Body of pancreas (tissue), 4 donors: ENCODE measurements around the gene ALG13.
"Not testable (repeated sequence)": the region's sequence is repeated elsewhere in the genome, so short reads cannot be mapped to it uniquely, and the experiment has no call there.

Source experiments
- POLR2A ChIP-seq, 3 donors: fragments of 450-650 bp; IDR thresholded peaks; one replicate each; pipeline ENCODE4 v1.6.1; 2016; ENCODE audit warnings: antibody characterized with exemption in 3 of 3, mild to moderate bottlenecking in 2 of 3
- TF ChIP-seq, protein P1 (sequence below), 7 experiments: fragments of 450-650 bp in 4 of 7; fragments of 200-600 bp in 3 of 7; sonication (generic) in 3 of 7; IDR thresholded peaks; one replicate each; pipeline ENCODE4 v1.5.1; 2016 to 2019; ENCODE audit warnings: antibody characterized with exemption in 7 of 7

DNA sequence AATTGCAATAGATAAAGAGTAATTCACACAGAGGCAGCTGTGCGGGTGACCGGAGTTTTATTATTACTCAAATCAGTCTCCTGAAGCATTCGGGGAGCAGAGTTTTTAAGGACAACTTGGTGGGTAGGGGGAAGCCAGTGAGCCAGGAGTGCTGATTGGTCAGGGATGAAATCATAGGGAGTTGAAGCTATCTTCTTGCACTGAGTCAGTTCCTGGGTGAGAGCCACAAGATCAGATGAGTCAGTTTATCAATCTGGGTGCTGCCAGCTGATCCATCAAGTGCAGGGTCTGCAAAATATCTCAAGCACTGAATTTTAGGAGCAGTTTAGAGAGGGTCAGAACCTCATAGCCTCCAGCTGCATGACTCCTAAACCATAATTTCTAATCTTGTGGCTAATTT, 35.8 kb upstream of the ALG13 start:
- not testable (repeated sequence) for TF ChIP-seq POLR2A (IDR thresholded peaks at IDR 0.05)
- TF ChIP-seq, protein P1, sequence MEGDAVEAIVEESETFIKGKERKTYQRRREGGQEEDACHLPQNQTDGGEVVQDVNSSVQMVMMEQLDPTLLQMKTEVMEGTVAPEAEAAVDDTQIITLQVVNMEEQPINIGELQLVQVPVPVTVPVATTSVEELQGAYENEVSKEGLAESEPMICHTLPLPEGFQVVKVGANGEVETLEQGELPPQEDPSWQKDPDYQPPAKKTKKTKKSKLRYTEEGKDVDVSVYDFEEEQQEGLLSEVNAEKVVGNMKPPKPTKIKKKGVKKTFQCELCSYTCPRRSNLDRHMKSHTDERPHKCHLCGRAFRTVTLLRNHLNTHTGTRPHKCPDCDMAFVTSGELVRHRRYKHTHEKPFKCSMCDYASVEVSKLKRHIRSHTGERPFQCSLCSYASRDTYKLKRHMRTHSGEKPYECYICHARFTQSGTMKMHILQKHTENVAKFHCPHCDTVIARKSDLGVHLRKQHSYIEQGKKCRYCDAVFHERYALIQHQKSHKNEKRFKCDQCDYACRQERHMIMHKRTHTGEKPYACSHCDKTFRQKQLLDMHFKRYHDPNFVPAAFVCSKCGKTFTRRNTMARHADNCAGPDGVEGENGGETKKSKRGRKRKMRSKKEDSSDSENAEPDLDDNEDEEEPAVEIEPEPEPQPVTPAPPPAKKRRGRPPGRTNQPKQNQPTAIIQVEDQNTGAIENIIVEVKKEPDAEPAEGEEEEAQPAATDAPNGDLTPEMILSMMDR (IDR thresholded peaks at IDR 0.05) = not testable (repeated sequence)
